Measurements from ENCODE around the gene FIGLA. TPM values are rescaled to one million over a fixed set of nuclear protein-coding genes. Genes with fewer than 3 reads are reported as not detected.

FIGLA gene
- total and polyA plus RNA-seq, 2 of the 8 experiments (the other 6 are each of a cell fraction or from before 2014, with no cell fraction given) = not detected

- no peak overlapping the region for H3K9ac ChIP-seq (replicated peaks in 1 of 4; ENCODE audit: extremely low read depth in 1 of 4, low read depth in 3 of 4, low read length in 3 of 4)
- H4K20me1 ChIP-seq (replicated peaks in 1 of 2; ENCODE audit: control insufficient read depth in 1 of 2, insufficient read depth in 2 of 2, low read length in 2 of 2) = peaks cover 0 to 2% of the 10 kb centered on the region in 2 experiments
- POLR2A ChIA-PET (ENCODE audit: partially characterized antibody) = no interaction called here
- no peak for TF ChIP-seq SIX5 (IDR thresholded peaks at IDR 0.05; ENCODE audit: low read depth, low read length)
- TF ChIP-seq CREB1 (IDR thresholded peaks at IDR 0.05) = no peak
- no peak for TF ChIP-seq CBX8 (IDR thresholded peaks at IDR 0.05; ENCODE audit: borderline replicate concordance, low read depth, low read length)
- TF ChIP-seq, protein P1, sequence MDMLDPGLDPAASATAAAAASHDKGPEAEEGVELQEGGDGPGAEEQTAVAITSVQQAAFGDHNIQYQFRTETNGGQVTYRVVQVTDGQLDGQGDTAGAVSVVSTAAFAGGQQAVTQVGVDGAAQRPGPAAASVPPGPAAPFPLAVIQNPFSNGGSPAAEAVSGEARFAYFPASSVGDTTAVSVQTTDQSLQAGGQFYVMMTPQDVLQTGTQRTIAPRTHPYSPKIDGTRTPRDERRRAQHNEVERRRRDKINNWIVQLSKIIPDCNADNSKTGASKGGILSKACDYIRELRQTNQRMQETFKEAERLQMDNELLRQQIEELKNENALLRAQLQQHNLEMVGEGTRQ (IDR thresholded peaks at IDR 0.05; ENCODE audit: low read length) = no peak
- TF ChIP-seq PHF8 (conservative IDR thresholded peaks at IDR 0.05; ENCODE audit: low read depth, low read length) = no peak
- no peak for TF ChIP-seq CTCF (IDR thresholded peaks at IDR 0.05; ENCODE audit: control extremely low read depth in 1 of 3, insufficient read depth in 1 of 3, low read depth in 1 of 3, low read length in 3 of 3)
- no peak for TF ChIP-seq BCL11A (IDR thresholded peaks at IDR 0.05; ENCODE audit: low read depth in 2 of 2, low read length in 2 of 2)
- TF ChIP-seq CBX5 (IDR thresholded peaks at IDR 0.05; ENCODE audit: low read depth, low read length) = no peak
- no peak for TF ChIP-seq EGR1 (IDR thresholded peaks at IDR 0.05; ENCODE audit: borderline replicate concordance, low read depth, low read length)
Observed at GRCh38 chr2:70807102-70807827, 16.8 kb upstream of the FIGLA start.

More at GRCh38 chr2:70807102-70807827, 16.8 kb upstream of the FIGLA start:
- no peak overlapping the region for H2AFZ ChIP-seq (ENCODE audit: low read length)
- no peaks in the 10 kb centered on the region for H3K23me2 ChIP-seq (ENCODE audit: low read depth, low read length)
- H3K4me1 ChIP-seq (replicated peaks in 1 of 4; ENCODE audit: control insufficient read depth in 3 of 4, insufficient read depth in 4 of 4, low read length in 3 of 4) = no peaks in the 10 kb centered on the region
- no peak overlapping the region for H2AK5ac ChIP-seq (ENCODE audit: low read depth, low read length)
- no peak overlapping the region for H2BK20ac ChIP-seq (ENCODE audit: low read length)
- no peak overlapping the region for H2BK15ac ChIP-seq (ENCODE audit: low read length)
- no peak overlapping the region for H3K23ac ChIP-seq (ENCODE audit: insufficient read length)
- H3K4me3 ChIP-seq (ENCODE audit: extremely low read depth in 1 of 4, insufficient read depth in 2 of 4, low read depth in 3 of 4, low read length in 4 of 4) = no peak overlapping the region
- H3K9me3 ChIP-seq (ENCODE audit: insufficient read depth in 2 of 2, low read depth in 1 of 2, low read length in 1 of 2) = no peaks in the 10 kb centered on the region
- DNase-seq (ENCODE audit: low read depth in 1 of 2, low spot score in 2 of 2) (no peak), FAIRE-seq (no peak)
- H4K91ac ChIP-seq (replicated peaks; ENCODE audit: insufficient read length, low read length) = no peak overlapping the region
- no peak overlapping the region for H2BK5ac ChIP-seq (ENCODE audit: low read depth, low read length)
- no peak overlapping the region for H2BK120ac ChIP-seq (replicated peaks; ENCODE audit: low read depth, low read length)
- H3K36me3 ChIP-seq (ENCODE audit: control insufficient read depth in 2 of 4, insufficient read depth in 4 of 4, low read length in 3 of 4) = no peaks in the 10 kb centered on the region
- no peak overlapping the region for H4K8ac ChIP-seq (ENCODE audit: extremely low read depth, insufficient read depth, low read length)
- no peak overlapping the region for H3K27ac ChIP-seq (ENCODE audit: low read depth, low read length)
- H3K79me1 ChIP-seq (ENCODE audit: low read depth, low read length) = no peaks in the 10 kb centered on the region
- H3K4me2 ChIP-seq (ENCODE audit: insufficient read depth in 1 of 2, low read depth in 2 of 2, low read length in 2 of 2) = no peak overlapping the region
- H3K27me3 ChIP-seq (replicated peaks in 1 of 4; ENCODE audit: control insufficient read depth in 3 of 4, extremely low read depth in 1 of 4, insufficient read depth in 3 of 4, low read length in 3 of 4) = no peaks in the 10 kb centered on the region; a peak in 1 of 7 replicates
- H3K18ac ChIP-seq (ENCODE audit: extremely low read depth, low read length) = no peak overlapping the region
- H4K5ac ChIP-seq (ENCODE audit: insufficient read length, low read depth, low read length) = no peak overlapping the region
- WGBS, 2 experiments (ENCODE audit: extremely low coverage in 1 of 2, insufficient coverage in 1 of 2, insufficient read length in 1 of 2, insufficient replicate concordance in 2 of 2, low coverage in 1 of 2, low lambda C conversion rate in 2 of 2, missing lambda C conversion rate in 1 of 2) = 94% methylated on average over 6 of the region's 6 CpGs; no CpG with 5 or more reads in 1 of the 2 experiments
- CTCF ChIA-PET (ENCODE audit: partially characterized antibody) = interaction anchor here (0.7 to 2.0 kb wide), 6 partner anchors 13 to 140 kb away, joined by 3 to 6 read pairs (median 4); partner anchors contain the start of gene CLEC4F
- no peak overlapping the region for H3K4ac ChIP-seq (replicated peaks; ENCODE audit: insufficient read length, low read depth, low read length)
- H2BK12ac ChIP-seq (ENCODE audit: low read depth, low read length) = no peak overlapping the region
- H3K14ac ChIP-seq (ENCODE audit: insufficient read length) = no peak overlapping the region
- H3K56ac ChIP-seq (replicated peaks; ENCODE audit: insufficient read length, low read depth, low read length) = no peak overlapping the region
- no peaks in the 10 kb centered on the region for H3K79me2 ChIP-seq (ENCODE audit: control insufficient read depth in 1 of 2, insufficient read depth in 2 of 2, low read length in 2 of 2)
